ENCODE measurements around the gene TPCN2.

GRCh38 chr11:69039501-69039900 lies 9.2 kb upstream of the TPCN2 start:
- no peak for TF ChIP-seq POLR2AphosphoS5 (IDR thresholded peaks at IDR 0.05)
- no peak for TF ChIP-seq EP300 (conservative IDR thresholded peaks at IDR 0.05; ENCODE audit: poor library complexity, severe bottlenecking)

Data from neural cell (in vitro differentiated cells).